Naive B cell (primary cell): Measurements from ENCODE around the gene HDHD2. TPM values are rescaled to one million over a fixed set of nuclear protein-coding genes. Genes with fewer than 3 reads are reported as not detected.

Source experiments
- ATAC-seq, 2 donors: fragments of 150-1000 bp; cut with Tn5 transposase; 2 replicates each; pipeline ENCODE4 v1.10.0; 2021; ENCODE audit warnings: low read depth in 2 of 2, mild to moderate bottlenecking in 2 of 2, moderate library complexity in 2 of 2
- DNase-seq: peaks from one replicate; pipeline ENCODE4 v3.0.0; 2022
- H3K27ac Mint-ChIP-seq, 6 donors: one replicate each; pipeline ENCODE4 v1.8.0; 2020 to 2022; ENCODE audit warnings: mild to moderate bottlenecking in 6 of 6, mixed read lengths in 6 of 6, moderate library complexity in 5 of 6, inconsistent platforms in 2 of 6
- H3K27me3 Mint-ChIP-seq, 3 donors: one replicate each; pipeline ENCODE4 v1.8.0; 2021 to 2022; ENCODE audit warnings: mixed read lengths in 3 of 3, mild to moderate bottlenecking in 1 of 3
- H3K36me3 Mint-ChIP-seq, 2 donors: one replicate each; pipeline ENCODE4 v1.8.0; 2020 to 2022; ENCODE audit warnings: mixed read lengths in 2 of 2, inconsistent platforms in 1 of 2, mild to moderate bottlenecking in 1 of 2
- H3K4me1 Mint-ChIP-seq, 3 donors: one replicate each; pipeline ENCODE4 v1.8.0; 2020 to 2022; ENCODE audit warnings: mixed read lengths in 3 of 3, inconsistent platforms in 1 of 3, mild to moderate bottlenecking in 1 of 3, moderate library complexity in 1 of 3
- H3K4me3 Mint-ChIP-seq, 8 donors: one replicate each; pipeline ENCODE4 v1.8.0; 2020 to 2022; ENCODE audit warnings: mild to moderate bottlenecking in 8 of 8, mixed read lengths in 8 of 8, moderate library complexity in 8 of 8, inconsistent platforms in 2 of 8
- H3K9me3 Mint-ChIP-seq, 7 donors: one replicate each; pipeline ENCODE4 v1.8.0; 2020 to 2022; ENCODE audit warnings: mixed read lengths in 7 of 7, mild to moderate bottlenecking in 5 of 7, inconsistent platforms in 2 of 7, moderate library complexity in 1 of 7
- polyA plus RNA-seq, 6 donors: library from polyadenylated mRNA; unstranded; fragments of 300-500 nt; fragmentation: Illumina TruSeq; gene quantifications; one replicate each; pipeline ENCODE4 v1.2.3, GENCODE V29; 2021; ENCODE audit warnings: low read depth in 6 of 6

Gene HDHD2
- polyA plus RNA-seq, 6 donors from 2014 or later: 38.9 to 88.8 (median 60.2) TPM

DNA sequence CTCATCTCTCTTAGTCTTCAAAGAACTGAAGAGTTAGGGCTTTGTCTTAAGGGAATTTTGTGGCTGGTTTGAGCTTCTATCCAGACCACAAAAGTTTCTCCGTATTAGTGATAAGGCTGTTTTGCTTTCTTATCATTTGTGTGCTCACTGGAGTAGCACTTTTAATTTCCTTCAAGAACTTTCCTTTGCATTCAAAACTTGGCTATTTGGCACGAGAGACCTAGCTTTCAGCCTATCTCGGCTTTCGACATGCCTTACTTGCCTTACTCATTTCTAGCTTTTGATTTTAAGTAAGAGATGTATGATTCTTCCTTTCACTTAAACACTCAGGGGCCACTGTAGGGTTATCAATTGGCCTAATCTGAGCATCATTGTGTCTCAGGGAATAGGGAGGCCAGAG lies 29.9 kb downstream of the HDHD2 start:
- Mint-ChIP-seq H3K4me3 (no peak overlapping the region), H3K4me1 (peaks cover 0 to 12% (median 0%) of the 10 kb centered on the region in 3 donors), H3K36me3 (peaks cover 7 to 43% of the 10 kb centered on the region in 2 donors), H3K27me3 (no peaks in the 10 kb centered on the region), H3K9me3 (no peaks in the 10 kb centered on the region), H3K27ac (no peak overlapping the region)
- DNase-seq: no peak
- ATAC-seq: no peak

DNA sequence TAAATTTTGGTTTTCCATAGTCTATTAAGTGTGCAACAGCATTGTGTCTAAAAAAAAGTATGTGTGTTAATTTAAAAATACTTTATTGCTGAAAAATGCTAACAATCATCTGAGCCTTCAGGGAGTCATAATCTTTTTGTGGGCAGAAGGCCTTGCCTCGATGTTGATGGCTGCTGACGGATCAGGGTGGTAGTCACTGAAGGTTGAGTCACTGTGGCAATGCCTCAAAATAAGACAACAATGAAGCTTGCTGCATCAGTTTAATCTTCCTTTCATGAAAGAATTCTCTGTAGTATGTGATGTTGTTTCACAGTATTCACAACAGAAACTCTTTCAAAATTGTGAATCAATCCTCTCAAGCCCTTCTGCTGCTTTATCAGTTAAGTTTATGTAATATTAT lies 31.3 kb downstream of the HDHD2 start:
- DNase-seq: no peak
- H3K4me3 Mint-ChIP-seq: no peak overlapping the region
- H3K27ac Mint-ChIP-seq: no peak overlapping the region
- H3K27me3 Mint-ChIP-seq: no peaks in the 10 kb centered on the region
- peaks cover 7 to 39% of the 10 kb centered on the region in 2 donors for H3K36me3 Mint-ChIP-seq
- H3K9me3 Mint-ChIP-seq: no peaks in the 10 kb centered on the region
- peaks cover 0 to 12% (median 0%) of the 10 kb centered on the region in 3 donors for H3K4me1 Mint-ChIP-seq
- ATAC-seq: no peak

DNA sequence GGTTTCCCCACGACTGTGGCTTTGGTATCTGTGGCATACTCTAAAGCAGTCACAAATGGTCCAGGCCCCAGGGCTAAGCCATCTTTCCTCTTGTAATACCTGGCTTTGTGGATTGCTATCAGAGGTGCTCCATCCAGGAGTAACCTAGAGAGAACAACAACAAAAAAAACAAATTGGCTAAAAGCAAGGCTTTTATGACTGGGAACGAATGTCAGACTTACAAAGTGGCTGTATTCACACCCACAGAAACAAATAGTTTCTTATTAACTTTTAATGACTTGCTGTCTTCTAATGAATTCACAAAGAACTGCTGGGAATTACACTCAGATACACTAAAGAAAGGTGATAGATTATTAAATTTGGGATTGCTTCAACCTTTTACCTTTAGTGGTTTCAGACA lies 35.1 kb downstream of the HDHD2 start:
- H3K4me3 Mint-ChIP-seq: no peak overlapping the region
- no peak for ATAC-seq
- no peaks in the 10 kb centered on the region for H3K9me3 Mint-ChIP-seq
- H3K27me3 Mint-ChIP-seq: no peaks in the 10 kb centered on the region
- peaks cover 24 to 37% of the 10 kb centered on the region in 2 donors for H3K36me3 Mint-ChIP-seq
- H3K4me1 Mint-ChIP-seq: peaks cover 0 to 8% (median 0%) of the 10 kb centered on the region in 3 donors
- no peak overlapping the region for H3K27ac Mint-ChIP-seq
- DNase-seq: no peak

GRCh38 chr18:47113796-47114540 lies 36.3 kb downstream of the HDHD2 start:
- Mint-ChIP-seq H3K36me3 (peaks cover 16 to 25% of the 10 kb centered on the region in 2 donors), H3K4me3 (no peak overlapping the region), H3K27ac (peak overlapping the region in 1 of 6 donors; percentile 62), H3K4me1 (peaks cover 0 to 8% (median 0%) of the 10 kb centered on the region in 3 donors), H3K27me3 (no peaks in the 10 kb centered on the region), H3K9me3 (no peaks in the 10 kb centered on the region)
- ATAC-seq (no peak), DNase-seq (no peak)

DNA sequence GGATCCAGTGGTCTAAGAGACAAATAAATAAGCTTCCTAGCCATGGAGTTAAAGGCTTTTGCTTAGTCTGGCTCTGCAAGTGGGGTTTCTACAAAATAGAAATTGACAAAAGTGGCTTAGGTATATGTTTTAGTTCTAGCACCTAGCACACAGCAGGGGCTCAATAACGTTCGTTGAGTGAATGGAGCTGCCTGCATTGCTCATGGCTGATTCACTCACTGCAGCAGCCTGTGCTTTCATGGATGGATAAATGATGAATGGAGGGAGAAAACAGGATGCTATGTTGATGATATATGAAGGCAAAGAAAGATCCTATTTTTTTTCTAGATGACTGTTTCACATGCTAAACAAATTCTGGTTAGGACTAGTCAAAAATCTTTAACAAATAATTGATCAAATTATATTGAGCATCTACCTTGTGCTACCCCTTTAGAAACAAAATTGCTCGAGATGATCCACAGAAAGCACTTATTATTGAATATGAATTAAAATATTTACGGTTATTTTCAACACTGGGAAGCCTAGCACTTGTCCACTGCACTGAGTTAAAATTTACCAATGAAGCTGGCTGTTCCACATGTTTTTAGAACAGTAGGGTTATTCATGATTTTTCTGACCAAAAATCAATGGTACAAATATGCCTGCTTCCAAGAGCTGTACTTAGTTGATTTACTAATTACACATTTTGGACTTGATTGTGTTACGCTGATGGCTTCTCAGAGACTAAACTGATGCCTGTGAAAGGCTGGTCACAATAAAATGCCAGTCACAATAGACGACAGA lies 39.6 kb downstream of the HDHD2 start:
- H3K9me3 Mint-ChIP-seq: no peaks in the 10 kb centered on the region
- no peak for DNase-seq
- H3K4me1 Mint-ChIP-seq: no peaks in the 10 kb centered on the region
- H3K36me3 Mint-ChIP-seq: peaks cover 16 to 23% of the 10 kb centered on the region in 2 donors
- no peak overlapping the region for H3K27ac Mint-ChIP-seq
- ATAC-seq: no peak
- H3K4me3 Mint-ChIP-seq: no peak overlapping the region
- H3K27me3 Mint-ChIP-seq: no peaks in the 10 kb centered on the region

DNA sequence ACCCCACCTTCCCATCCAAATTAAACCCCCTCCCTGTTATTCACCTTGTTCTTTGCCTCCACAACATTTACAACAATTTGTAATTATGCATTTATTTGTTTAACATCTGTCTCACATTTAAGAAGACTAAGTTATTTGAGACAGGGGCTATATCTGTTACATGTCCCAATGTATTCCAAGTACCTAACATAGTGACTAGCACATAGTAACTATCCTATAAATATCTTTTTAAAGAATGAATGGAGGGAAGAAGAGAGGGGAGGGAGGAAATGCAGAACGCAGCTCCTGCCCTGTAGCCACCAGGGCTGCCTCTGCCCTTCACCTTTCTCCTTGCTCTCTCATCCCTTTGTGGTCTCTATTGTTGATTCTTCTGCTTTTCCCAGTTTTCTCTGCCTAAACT lies 40.6 kb downstream of the HDHD2 start:
- no peaks in the 10 kb centered on the region for H3K4me1 Mint-ChIP-seq
- no peak for DNase-seq
- H3K4me3 Mint-ChIP-seq: no peak overlapping the region
- H3K9me3 Mint-ChIP-seq: no peaks in the 10 kb centered on the region
- H3K27ac Mint-ChIP-seq: peak overlapping the region in 1 of 6 donors; percentile 4
- H3K27me3 Mint-ChIP-seq: no peaks in the 10 kb centered on the region
- peaks cover 18 to 23% of the 10 kb centered on the region in 2 donors for H3K36me3 Mint-ChIP-seq
- ATAC-seq: no peak

GRCh38 chr18:47108998-47109405 lies 41.3 kb downstream of the HDHD2 start:
- no peak overlapping the region for H3K27ac Mint-ChIP-seq
- DNase-seq: no peak
- H3K36me3 Mint-ChIP-seq: peaks cover 23 to 25% of the 10 kb centered on the region in 2 donors
- no peak overlapping the region for H3K4me3 Mint-ChIP-seq
- no peaks in the 10 kb centered on the region for H3K27me3 Mint-ChIP-seq
- no peaks in the 10 kb centered on the region for H3K4me1 Mint-ChIP-seq
- ATAC-seq: no peak
- H3K9me3 Mint-ChIP-seq: no peaks in the 10 kb centered on the region

DNA sequence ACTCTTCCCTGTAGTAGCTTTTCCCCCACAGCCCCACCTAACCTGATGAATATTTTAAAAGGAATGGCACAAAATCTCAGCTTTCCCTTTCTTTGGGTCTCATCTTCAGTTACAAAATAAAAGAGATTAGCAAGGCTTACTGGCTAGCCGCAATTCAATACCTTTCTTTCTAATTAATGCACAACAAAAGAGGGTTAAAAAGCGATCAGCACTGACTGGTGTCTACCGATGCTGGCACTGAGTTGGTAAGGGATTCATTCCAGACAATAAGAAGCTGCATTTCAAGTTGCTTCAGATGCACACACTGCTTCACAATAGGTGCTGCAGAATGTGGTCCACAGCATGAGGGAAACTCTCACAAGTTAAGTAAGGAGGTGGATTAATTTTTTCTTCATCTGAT lies 41.9 kb downstream of the HDHD2 start:
- no peaks in the 10 kb centered on the region for H3K9me3 Mint-ChIP-seq
- no peaks in the 10 kb centered on the region for H3K27me3 Mint-ChIP-seq
- no peaks in the 10 kb centered on the region for H3K4me1 Mint-ChIP-seq
- peaks cover 23 to 25% of the 10 kb centered on the region in 2 donors for H3K36me3 Mint-ChIP-seq
- no peak overlapping the region for H3K4me3 Mint-ChIP-seq
- ATAC-seq: no peak
- H3K27ac Mint-ChIP-seq: no peak overlapping the region
- no peak for DNase-seq

DNA sequence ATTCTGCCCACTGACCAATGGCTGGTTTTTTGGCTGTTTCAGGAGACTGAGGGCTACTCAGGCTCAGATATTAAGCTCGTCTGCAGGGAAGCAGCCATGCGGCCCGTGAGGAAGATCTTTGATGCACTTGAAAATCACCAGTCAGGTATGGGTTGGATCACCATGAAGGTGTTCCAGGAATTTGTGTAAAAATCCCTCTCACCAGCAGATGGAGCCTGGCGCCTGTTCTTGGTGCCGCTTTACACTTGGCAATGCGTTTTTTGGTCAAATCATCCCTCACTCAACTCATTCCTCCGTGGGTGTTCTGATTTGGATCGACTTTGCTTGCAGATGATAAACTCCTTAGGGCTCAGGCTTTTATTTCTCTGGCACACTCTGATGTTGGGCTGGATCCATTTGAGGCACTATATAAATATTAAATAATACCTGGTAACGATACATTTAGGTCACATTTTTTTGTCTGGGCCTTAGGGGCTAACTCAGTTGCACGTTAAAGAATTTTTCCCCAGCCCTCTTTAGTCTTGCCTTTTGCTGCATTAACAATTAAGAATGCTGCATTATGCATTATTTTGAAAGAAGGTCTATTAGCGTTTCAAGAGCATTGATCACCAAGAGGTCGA lies 50.0 kb downstream of the HDHD2 start:
- DNase-seq: peak; percentile 40
- Mint-ChIP-seq H3K4me3 (no peak overlapping the region), H3K4me1 (peaks cover 0 to 3% (median 2%) of the 10 kb centered on the region in 3 donors), H3K9me3 (no peaks in the 10 kb centered on the region), H3K36me3 (peaks cover 0 to 8% of the 10 kb centered on the region in 2 donors), H3K27ac (peak overlapping the region in 2 of 6 donors; percentile 50 to 65), H3K27me3 (no peaks in the 10 kb centered on the region)
- peak in 1 of 2 donors; percentile 28 for ATAC-seq

DNA sequence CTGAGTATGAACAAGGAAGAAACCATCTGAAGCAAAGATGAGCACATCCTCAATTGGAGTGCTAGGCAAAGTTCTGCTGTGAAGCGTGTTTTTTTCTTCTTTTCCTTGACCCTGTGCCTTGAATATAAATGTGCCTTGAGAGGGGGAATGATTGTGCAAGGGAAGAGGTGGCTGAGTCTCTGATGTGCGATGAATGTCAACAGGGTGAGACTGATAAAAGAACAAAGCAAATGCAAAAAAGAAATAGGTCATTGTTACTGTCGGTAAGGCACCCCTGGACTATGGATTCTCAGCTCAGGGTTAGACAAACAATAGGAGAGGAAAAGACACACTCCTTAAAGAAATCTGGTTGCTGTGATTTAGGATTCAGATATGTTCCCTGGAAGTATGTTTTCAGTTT lies 54.5 kb downstream of the HDHD2 start:
- H3K36me3 Mint-ChIP-seq: no peaks in the 10 kb centered on the region
- DNase-seq (no peak), ATAC-seq (no peak)
- no peaks in the 10 kb centered on the region for H3K9me3 Mint-ChIP-seq
- no peak overlapping the region for H3K4me3 Mint-ChIP-seq
- H3K4me1 Mint-ChIP-seq: peaks cover 0 to 9% (median 4%) of the 10 kb centered on the region in 3 donors
- H3K27me3 Mint-ChIP-seq: peaks cover 0 to 6% (median 0%) of the 10 kb centered on the region in 3 donors
- peak overlapping the region in 1 of 6 donors; percentile 60 for H3K27ac Mint-ChIP-seq

DNA sequence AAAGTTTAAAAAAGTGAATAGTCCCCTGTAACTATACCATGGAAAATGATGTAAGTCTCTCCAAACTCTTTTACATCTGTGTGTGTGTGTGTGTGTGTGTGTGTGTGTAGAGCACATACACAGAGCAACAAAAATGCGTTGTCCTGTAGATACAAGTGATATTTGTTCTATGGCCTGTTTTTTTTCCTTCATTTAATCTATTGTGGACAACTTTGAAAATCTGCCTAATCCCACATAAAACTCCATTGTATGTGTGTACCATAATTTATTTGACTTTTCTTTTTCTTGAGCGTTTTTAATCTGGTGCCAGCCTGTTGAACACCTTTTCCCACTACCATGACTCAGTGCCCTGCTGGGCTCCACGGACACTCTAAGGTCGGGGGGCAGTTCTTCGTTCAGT lies 62.6 kb downstream of the HDHD2 start:
- Mint-ChIP-seq H3K9me3 (no peaks in the 10 kb centered on the region), H3K4me3 (no peak overlapping the region), H3K27ac (no peak overlapping the region), H3K36me3 (peaks cover 0 to 7% of the 10 kb centered on the region in 2 donors), H3K27me3 (no peaks in the 10 kb centered on the region), H3K4me1 (peaks cover 0 to 5% (median 0%) of the 10 kb centered on the region in 3 donors)
- no peak for ATAC-seq
- DNase-seq: no peak

DNA sequence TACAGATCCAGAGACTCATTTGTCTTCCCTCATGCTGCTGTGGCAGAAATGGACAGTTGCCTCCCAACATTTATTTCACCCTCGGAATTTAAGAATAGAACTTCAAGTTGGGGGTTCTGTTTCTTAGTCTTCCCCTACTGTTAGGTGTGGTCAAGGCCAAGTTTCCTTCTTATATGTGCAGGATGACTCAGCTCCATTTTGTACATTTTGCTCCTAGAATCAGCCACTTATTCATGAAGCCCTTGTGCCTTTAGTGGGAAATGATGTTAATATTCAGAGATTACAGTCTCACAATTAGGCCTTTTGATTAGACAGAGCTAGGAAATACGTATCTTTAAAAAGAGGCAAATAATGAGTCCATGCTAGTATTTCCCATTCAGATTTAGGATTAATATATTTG lies 68.7 kb downstream of the HDHD2 start:
- Mint-ChIP-seq H3K9me3 (no peaks in the 10 kb centered on the region), H3K27me3 (no peaks in the 10 kb centered on the region), H3K4me3 (no peak overlapping the region), H3K4me1 (no peaks in the 10 kb centered on the region), H3K36me3 (peaks cover 0 to 6% of the 10 kb centered on the region in 2 donors), H3K27ac (no peak overlapping the region)
- ATAC-seq (no peak), DNase-seq (no peak)

DNA sequence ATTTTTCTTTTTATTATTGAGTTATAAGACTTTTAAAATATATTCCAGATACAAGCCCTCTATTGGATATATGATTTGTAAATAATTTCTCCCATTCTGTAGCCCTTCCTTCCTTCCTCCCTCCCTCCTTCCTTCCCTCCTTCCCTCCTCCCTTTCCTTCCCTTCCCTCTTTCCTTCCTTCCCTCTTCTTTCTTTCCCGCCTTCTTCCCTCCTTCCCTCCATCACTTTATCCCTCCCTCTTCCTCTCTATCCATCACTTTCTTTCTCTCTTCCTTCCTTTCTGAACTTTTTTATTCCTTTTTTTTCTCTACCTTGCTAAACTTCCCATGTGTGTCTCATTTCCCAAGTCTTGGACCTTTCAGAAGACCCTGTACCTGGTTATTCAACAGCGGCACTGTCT lies 69.4 kb downstream of the HDHD2 start:
- Mint-ChIP-seq H3K4me1 (no peaks in the 10 kb centered on the region), H3K9me3 (no peaks in the 10 kb centered on the region), H3K36me3 (no peaks in the 10 kb centered on the region), H3K27me3 (no peaks in the 10 kb centered on the region), H3K27ac (no peak overlapping the region), H3K4me3 (no peak overlapping the region)
- DNase-seq: no peak
- no peak for ATAC-seq

- no peaks in the 10 kb centered on the region for H3K27me3 Mint-ChIP-seq
- no peak overlapping the region for H3K4me3 Mint-ChIP-seq
- H3K4me1 Mint-ChIP-seq: no peaks in the 10 kb centered on the region
- no peak overlapping the region for H3K27ac Mint-ChIP-seq
- DNase-seq: no peak
- H3K9me3 Mint-ChIP-seq: no peaks in the 10 kb centered on the region
- ATAC-seq: no peak
- no peaks in the 10 kb centered on the region for H3K36me3 Mint-ChIP-seq
These were observed 73.2 kb downstream of the HDHD2 start for GRCh38 chr18:47077111-47077510.
